Activated CD4-positive, alpha-beta T cell treated with anti-CD3 and anti-CD28 coated beads, Interleukin-2, amount 10 ng/mL, durations not matched to agents 24 days and 14 days (primary cell): ENCODE measurements around the gene SLC35B3. TPM values are rescaled to one million over a fixed set of nuclear protein-coding genes. Genes with fewer than 3 reads are reported as not detected.
A peak's percentile ranks its signal among the peaks of the same experiment; 100 is the strongest.
"Not testable (repeated sequence)": the region's sequence is repeated elsewhere in the genome, so short reads cannot be mapped to it uniquely, and the experiment has no call there.

Source experiments
- DNase-seq: peaks from one replicate; pipeline ENCODE4 v3.0.0; 2022
- H3K27ac Mint-ChIP-seq: one replicate; pipeline ENCODE4 v1.8.0; 2022; ENCODE audit warnings: mild to moderate bottlenecking, mixed read lengths
- H3K27me3 Mint-ChIP-seq: one replicate; pipeline ENCODE4 v1.8.0; 2022; ENCODE audit warnings: mixed read lengths
- H3K36me3 Mint-ChIP-seq: one replicate; pipeline ENCODE4 v1.8.0; 2022; ENCODE audit warnings: low read depth, mild to moderate bottlenecking, mixed read lengths
- H3K4me1 Mint-ChIP-seq: one replicate; pipeline ENCODE4 v1.8.0; 2021; ENCODE audit warnings: mixed read lengths
- H3K4me3 Mint-ChIP-seq: one replicate; pipeline ENCODE4 v1.8.0; 2022; ENCODE audit warnings: mild to moderate bottlenecking, moderate library complexity, mixed read lengths
- H3K9me3 Mint-ChIP-seq: one replicate; pipeline ENCODE4 v1.8.0; 2021; ENCODE audit warnings: mixed read lengths
- intact Hi-C: fragments of 100-400 bp; cut with micrococcal nuclease; formaldehyde crosslinking; loops from one replicate; pipeline ENCODE4 v1.15.1; 2023
- total RNA-seq: library from RNA; stranded (reverse); gene quantifications from 2 replicates; pipeline ENCODE4 v1.2.3, GENCODE V29; 2022

Gene SLC35B3
- total RNA-seq, 1 donor from 2014 or later: 7.3 TPM

- intact Hi-C loops: loop anchor here (10.0 kb wide), 5 partner anchors 522 to 1978 kb away; partner anchors contain the start of genes BMP6, CAGE1, RIOK1 and SSR1
- DNase-seq: no peak
- peaks cover 28% of the 10 kb centered on the region for H3K4me1 Mint-ChIP-seq
- H3K4me3 Mint-ChIP-seq: no peak overlapping the region
- H3K27ac Mint-ChIP-seq: no peak overlapping the region
- peaks cover 3% of the 10 kb centered on the region for H3K9me3 Mint-ChIP-seq
- H3K36me3 Mint-ChIP-seq: peaks cover 17% of the 10 kb centered on the region
- H3K27me3 Mint-ChIP-seq: peaks cover 2% of the 10 kb centered on the region
Measured at GRCh38 chr6:8436966-8437365, 1.6 kb upstream of the SLC35B3 start.

GRCh38 chr6:8435845-8436168 lies 462 bp upstream of the SLC35B3 start:
- Mint-ChIP-seq H3K27ac (peak overlapping the region; percentile 99), H3K4me3 (peak overlapping the region; percentile 97), H3K9me3 (peaks cover 3% of the 10 kb centered on the region), H3K27me3 (peaks cover 2% of the 10 kb centered on the region), H3K4me1 (peaks cover 32% of the 10 kb centered on the region), H3K36me3 (peaks cover 26% of the 10 kb centered on the region)
- intact Hi-C loops: loop anchor here (1.0 to 10.0 kb wide), 7 partner anchors 334 to 1979 kb away; partner anchors contain the start of genes BLOC1S5, BMP6, CAGE1 and EEF1E1
- DNase-seq: no peak

DNA sequence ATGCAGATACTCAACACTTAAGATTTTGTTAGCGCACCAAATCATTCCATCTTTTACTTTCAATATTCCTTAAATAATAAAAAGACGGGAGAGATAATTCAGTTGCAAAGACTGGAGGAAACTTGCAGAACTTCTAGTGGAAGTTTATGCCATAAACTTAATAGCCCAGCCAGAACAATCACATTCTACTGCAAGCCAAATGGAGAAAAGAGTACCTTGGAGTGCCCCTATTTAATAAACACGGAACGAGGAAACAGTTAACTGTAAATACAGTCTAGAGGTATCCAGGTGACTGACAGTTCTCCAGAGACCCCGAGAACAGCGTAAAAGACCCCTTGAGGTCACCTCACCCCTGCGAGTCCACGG lies 635 bp downstream of the SLC35B3 start:
- Mint-ChIP-seq H3K4me3 (peak overlapping the region; percentile 97), H3K4me1 (peaks cover 32% of the 10 kb centered on the region), H3K27ac (peak overlapping the region; percentile 99), H3K27me3 (peaks cover 2% of the 10 kb centered on the region), H3K36me3 (peaks cover 28% of the 10 kb centered on the region), H3K9me3 (peaks cover 3% of the 10 kb centered on the region)
- intact Hi-C loops: loop anchor here (1.0 to 10.0 kb wide), 7 partner anchors 332 to 1980 kb away; partner anchors contain the start of genes BLOC1S5, BMP6, CAGE1 and EEF1E1
- no peak for DNase-seq

- H3K4me1 Mint-ChIP-seq: peaks cover 32% of the 10 kb centered on the region
- intact Hi-C loops: loop anchor here (10.0 kb wide), 5 partner anchors 518 to 1982 kb away; partner anchors contain the start of genes BMP6, CAGE1, RIOK1 and SSR1
Measured at GRCh38 chr6:8432614-8433013, 2.7 kb downstream of the SLC35B3 start.

DNA sequence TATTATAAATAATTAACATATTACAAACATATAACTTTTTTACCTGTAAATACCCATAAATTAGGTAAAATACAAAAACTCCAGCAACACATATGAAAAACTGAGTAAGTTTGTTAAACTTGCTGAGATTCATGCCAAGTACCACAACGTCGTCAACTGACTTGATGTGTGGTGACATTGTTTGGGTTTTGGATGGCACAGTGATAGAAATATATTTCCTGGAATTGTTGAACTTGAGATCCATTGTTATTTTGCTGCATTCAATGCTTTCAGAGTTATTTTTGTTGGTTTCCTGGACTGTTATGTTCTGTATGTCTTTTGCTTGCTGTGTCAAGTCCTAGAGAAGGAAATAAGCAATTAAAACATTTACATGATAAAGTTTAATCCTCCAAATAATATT lies 5.5 kb downstream of the SLC35B3 start:
- Mint-ChIP-seq H3K4me3 (no peak overlapping the region), H3K36me3 (peaks cover 42% of the 10 kb centered on the region), H3K27me3 (no peaks in the 10 kb centered on the region), H3K9me3 (peaks cover 8% of the 10 kb centered on the region), H3K4me1 (peaks cover 20% of the 10 kb centered on the region), H3K27ac (no peak overlapping the region)
- no peak for DNase-seq
- intact Hi-C loops: loop anchor here (10.0 kb wide), 5 partner anchors 515 to 1985 kb away; partner anchors contain the start of genes BMP6, CAGE1, RIOK1 and SSR1

More at GRCh38 chr6:8432614-8433013, 2.7 kb downstream of the SLC35B3 start:
- Mint-ChIP-seq H3K9me3 (no peaks in the 10 kb centered on the region), H3K27me3 (peaks cover 2% of the 10 kb centered on the region), H3K36me3 (peaks cover 31% of the 10 kb centered on the region), H3K4me3 (no peak overlapping the region), H3K27ac (no peak overlapping the region)
- DNase-seq: no peak

GRCh38 chr6:8426544-8426943 lies 8.8 kb downstream of the SLC35B3 start:
- peaks cover 38% of the 10 kb centered on the region for H3K36me3 Mint-ChIP-seq

DNA sequence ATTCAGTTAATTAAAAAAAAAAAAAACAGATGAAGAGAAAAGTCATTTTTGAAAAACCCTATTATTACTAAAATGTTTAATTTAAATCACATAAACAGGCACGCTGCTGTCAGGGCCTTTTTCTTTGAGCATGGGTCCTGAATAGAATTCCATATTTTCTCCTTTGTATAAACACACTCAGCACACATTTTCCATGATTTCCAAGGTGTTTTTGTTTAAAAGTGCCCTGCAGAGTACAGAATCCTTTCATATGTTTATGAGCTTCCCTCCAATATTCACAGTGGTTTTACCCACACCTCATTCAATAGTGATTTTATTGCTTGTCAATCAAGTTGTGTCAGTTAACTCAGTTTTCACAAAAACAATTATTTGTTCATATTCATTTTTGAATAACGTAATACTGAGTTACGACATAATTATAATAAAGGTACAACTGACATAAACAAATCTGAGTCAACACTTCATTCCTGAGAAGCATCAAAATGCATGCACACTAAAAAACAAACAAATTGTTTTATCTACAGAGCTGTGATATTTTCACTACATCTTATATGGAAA lies 15.2 kb downstream of the SLC35B3 start:
- H3K4me1 Mint-ChIP-seq: no peaks in the 10 kb centered on the region
- H3K4me3 Mint-ChIP-seq: no peak overlapping the region
- H3K36me3 Mint-ChIP-seq: peaks cover 27% of the 10 kb centered on the region
- no peak for DNase-seq
- H3K27ac Mint-ChIP-seq: no peak overlapping the region
- intact Hi-C loops: no loop called here
- no peaks in the 10 kb centered on the region for H3K27me3 Mint-ChIP-seq
- no peaks in the 10 kb centered on the region for H3K9me3 Mint-ChIP-seq

More at GRCh38 chr6:8426544-8426943, 8.8 kb downstream of the SLC35B3 start:
- H3K27me3 Mint-ChIP-seq, H3K4me3 Mint-ChIP-seq, H3K4me1 Mint-ChIP-seq, H3K27ac Mint-ChIP-seq, DNase-seq, intact Hi-C loops, H3K9me3 Mint-ChIP-seq: not testable (repeated sequence)

GRCh38 chr6:8415913-8416312 lies 19.4 kb downstream of the SLC35B3 start:
- no peaks in the 10 kb centered on the region for H3K27me3 Mint-ChIP-seq
- DNase-seq: no peak
- H3K4me3 Mint-ChIP-seq: no peak overlapping the region
- intact Hi-C loops: no loop called here
- H3K4me1 Mint-ChIP-seq: no peaks in the 10 kb centered on the region
- peaks cover 33% of the 10 kb centered on the region for H3K36me3 Mint-ChIP-seq
- no peak overlapping the region for H3K27ac Mint-ChIP-seq
- no peaks in the 10 kb centered on the region for H3K9me3 Mint-ChIP-seq

DNA sequence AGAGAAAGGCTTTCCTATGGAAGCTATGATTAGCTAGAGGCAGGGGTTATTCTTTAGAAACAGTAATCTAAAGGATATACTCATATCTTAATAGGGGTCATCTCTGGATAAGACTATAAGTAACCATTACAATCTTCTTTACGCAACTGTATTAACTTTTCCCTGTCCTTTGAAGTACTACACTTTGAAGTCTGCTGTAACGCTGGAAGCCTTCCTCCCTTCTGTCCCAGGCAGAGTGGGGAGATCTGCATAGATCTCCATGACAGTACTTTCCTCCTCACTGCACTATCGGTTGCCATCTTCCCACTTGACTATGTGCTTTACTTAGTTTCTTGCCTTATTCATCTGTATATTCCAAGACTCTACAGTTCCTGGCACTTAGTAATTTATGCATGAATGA lies 20.1 kb downstream of the SLC35B3 start:
- H3K27me3 Mint-ChIP-seq: no peaks in the 10 kb centered on the region
- DNase-seq: no peak
- intact Hi-C loops: no loop called here
- no peak overlapping the region for H3K4me3 Mint-ChIP-seq
- H3K4me1 Mint-ChIP-seq: no peaks in the 10 kb centered on the region
- peaks cover 35% of the 10 kb centered on the region for H3K36me3 Mint-ChIP-seq
- no peak overlapping the region for H3K27ac Mint-ChIP-seq
- peaks cover under 1% of the 10 kb centered on the region for H3K9me3 Mint-ChIP-seq

DNA sequence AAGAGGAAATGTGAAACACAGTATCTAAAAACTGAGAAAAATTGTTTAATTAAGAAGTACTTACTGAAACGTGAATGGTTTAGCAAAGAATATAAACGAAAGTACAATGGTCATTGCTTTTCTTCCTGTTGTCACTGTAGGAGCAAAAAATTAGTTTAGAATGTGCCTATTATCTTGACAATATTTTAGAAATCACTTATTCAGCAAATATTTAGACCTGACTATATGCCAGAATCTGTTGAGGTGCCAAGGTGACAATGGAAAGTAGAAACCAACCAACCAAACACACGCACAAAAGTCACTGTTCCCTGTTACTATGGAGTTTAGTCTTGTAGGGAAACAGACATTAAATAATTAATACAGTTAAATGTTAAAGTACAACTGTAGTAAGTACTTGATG lies 20.5 kb downstream of the SLC35B3 start:
- Mint-ChIP-seq H3K36me3 (peaks cover 38% of the 10 kb centered on the region), H3K27me3 (no peaks in the 10 kb centered on the region), H3K4me1 (no peaks in the 10 kb centered on the region), H3K4me3 (no peak overlapping the region), H3K27ac (no peak overlapping the region), H3K9me3 (peaks cover 3% of the 10 kb centered on the region)
- intact Hi-C loops: no loop called here
- DNase-seq: no peak

GRCh38 chr6:8405946-8406345 lies 29.4 kb downstream of the SLC35B3 start:
- H3K4me1 Mint-ChIP-seq, H3K4me3 Mint-ChIP-seq, DNase-seq, H3K27me3 Mint-ChIP-seq, intact Hi-C loops, H3K27ac Mint-ChIP-seq: not testable (repeated sequence)
- peaks cover 12% of the 10 kb centered on the region for H3K9me3 Mint-ChIP-seq
- peaks cover 11% of the 10 kb centered on the region for H3K36me3 Mint-ChIP-seq

GRCh38 chr6:8402546-8402945 lies 32.8 kb downstream of the SLC35B3 start:
- no peaks in the 10 kb centered on the region for H3K36me3 Mint-ChIP-seq
- no peak overlapping the region for H3K27ac Mint-ChIP-seq
- H3K9me3 Mint-ChIP-seq: peaks cover 3% of the 10 kb centered on the region
- no peaks in the 10 kb centered on the region for H3K4me1 Mint-ChIP-seq
- H3K4me3 Mint-ChIP-seq: no peak overlapping the region
- intact Hi-C loops: no loop called here
- DNase-seq: no peak
- H3K27me3 Mint-ChIP-seq: no peaks in the 10 kb centered on the region

GRCh38 chr6:8400663-8401062 lies 34.7 kb downstream of the SLC35B3 start:
- Mint-ChIP-seq H3K27me3 (peaks cover 2% of the 10 kb centered on the region), H3K4me1 (no peaks in the 10 kb centered on the region), H3K9me3 (no peaks in the 10 kb centered on the region), H3K4me3 (no peak overlapping the region), H3K36me3 (no peaks in the 10 kb centered on the region), H3K27ac (no peak overlapping the region)
- intact Hi-C loops: no loop called here
- no peak for DNase-seq

DNA sequence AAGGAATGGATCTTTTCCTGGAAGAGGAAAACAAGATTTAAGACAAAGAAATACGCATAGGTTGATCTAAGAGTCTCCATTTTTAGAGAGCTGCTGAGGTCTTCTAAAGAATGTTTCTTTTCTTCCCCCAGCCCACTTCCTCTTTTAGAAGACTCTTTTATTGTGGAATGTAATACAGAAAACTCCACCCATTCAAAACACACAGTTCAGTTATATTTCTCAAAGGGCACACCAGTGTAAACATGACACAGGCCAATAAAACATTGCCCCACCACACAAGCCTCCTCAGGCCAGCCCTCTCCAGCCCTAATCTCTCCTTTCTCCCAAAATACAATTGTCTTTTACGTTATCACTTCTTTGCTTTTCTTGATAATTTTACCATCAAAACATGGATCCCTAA lies 42.8 kb downstream of the SLC35B3 start:
- Mint-ChIP-seq H3K36me3 (no peaks in the 10 kb centered on the region), H3K4me3 (peak overlapping the region; percentile 32), H3K27ac (no peak overlapping the region), H3K4me1 (peaks cover 10% of the 10 kb centered on the region), H3K27me3 (peaks cover 2% of the 10 kb centered on the region), H3K9me3 (no peaks in the 10 kb centered on the region)
- intact Hi-C loops: no loop called here
- DNase-seq: no peak

- peaks cover 2% of the 10 kb centered on the region for H3K27me3 Mint-ChIP-seq
- no peak overlapping the region for H3K27ac Mint-ChIP-seq
- intact Hi-C loops: no loop called here
- no peaks in the 10 kb centered on the region for H3K36me3 Mint-ChIP-seq
- no peak for DNase-seq
- peaks cover 10% of the 10 kb centered on the region for H3K4me1 Mint-ChIP-seq
- no peak overlapping the region for H3K4me3 Mint-ChIP-seq
- no peaks in the 10 kb centered on the region for H3K9me3 Mint-ChIP-seq
Measured at GRCh38 chr6:8391934-8392333, 43.4 kb downstream of the SLC35B3 start.
